OCI-LY1 (cell line): Measurements from ENCODE around the gene TTLL10.

Experiments
- H2AFZ ChIP-seq: fragments of 200-600 bp; sonication (generic), shearing (Covaris generic); 2 replicates; pipeline ENCODE4 v1.6.0; 2014; ENCODE audit warnings: antibody characterized with exemption, mild to moderate bottlenecking, low read length
- H3F3A ChIP-seq: fragments of 200-600 bp; sonication (generic), shearing (Covaris generic); 2 replicates; pipeline ENCODE4 v1.6.0; 2014; ENCODE audit warnings: mild to moderate bottlenecking, antibody characterized with exemption, low read length, moderate library complexity; ENCODE audit not compliant: insufficient read depth
- H3K27ac ChIP-seq: fragments of 200-600 bp; sonication (generic); 2 replicates; pipeline ENCODE4 v1.5.1; 2014; ENCODE audit warnings: low read length, mixed run types, mild to moderate bottlenecking, low read depth; ENCODE audit not compliant: poor library complexity, severe bottlenecking
- H3K27me3 ChIP-seq: fragments of 200-600 bp; sonication (generic); 2 replicates; pipeline ENCODE4 v1.6.0; 2014; ENCODE audit warnings: antibody characterized with exemption, mild to moderate bottlenecking, low read length, moderate library complexity; ENCODE audit not compliant: insufficient read depth
- H3K36me3 ChIP-seq: fragments of 200-600 bp; sonication (generic); 2 replicates; pipeline ENCODE4 v1.6.1; 2014; ENCODE audit warnings: mild to moderate bottlenecking, antibody characterized with exemption, low read length, moderate library complexity, mixed read lengths; ENCODE audit not compliant: insufficient read depth
- H3K4me1 ChIP-seq: fragments of 200-600 bp; sonication (generic); 2 replicates; pipeline ENCODE4 v1.5.1; 2014; ENCODE audit warnings: mild to moderate bottlenecking, low read length, moderate library complexity; ENCODE audit not compliant: insufficient read depth, severe bottlenecking
- H3K4me2 ChIP-seq: fragments of 200-600 bp; sonication (generic), shearing (Covaris generic); 2 replicates; pipeline ENCODE4 v1.6.1; 2014; ENCODE audit warnings: low read length
- H3K4me3 ChIP-seq: fragments of 200-600 bp; sonication (generic); 2 replicates; pipeline ENCODE4 v1.5.1; 2014; ENCODE audit warnings: low read length, low read depth, mild to moderate bottlenecking, mixed read lengths; ENCODE audit not compliant: poor library complexity, severe bottlenecking
- H3K79me2 ChIP-seq: fragments of 200-600 bp; shearing (Covaris generic); 2 replicates; pipeline ENCODE4 v1.6.1; 2016; ENCODE audit warnings: mixed run types, low read length, mixed read lengths; ENCODE audit not compliant: insufficient read depth
- H3K9ac ChIP-seq: fragments of 200-600 bp; sonication (generic), shearing (Covaris generic); 2 replicates; pipeline ENCODE4 v1.6.1; 2014; ENCODE audit warnings: mild to moderate bottlenecking, low read length, mixed read lengths
- H3K9me2 ChIP-seq: fragments of 200-600 bp; sonication (generic), shearing (Covaris generic); 2 replicates; pipeline ENCODE4 v1.6.1; 2014; ENCODE audit warnings: low read depth, mild to moderate bottlenecking, low read length, mixed read lengths
- H3K9me3 ChIP-seq: fragments of 200-600 bp; shearing (Covaris generic); 2 replicates; pipeline ENCODE4 v1.6.1; 2014; ENCODE audit warnings: low read length, mixed read lengths
- H4K20me1 ChIP-seq: fragments of 200-600 bp; sonication (generic), shearing (Covaris generic); 2 replicates; pipeline ENCODE4 v1.6.0; 2016; ENCODE audit warnings: mild to moderate bottlenecking, low read length; ENCODE audit not compliant: insufficient read depth
- EZH2 ChIP-seq: fragments of 200-600 bp; sonication (generic), shearing (Covaris generic); IDR thresholded peaks from 2 replicates; pipeline ENCODE4 v1.8.0; 2017; ENCODE audit warnings: borderline replicate concordance, mixed run types, mild to moderate bottlenecking, antibody characterized with exemption, low read length, moderate library complexity, mixed read lengths
- TF ChIP-seq, protein P1 (sequence below): fragments of 200-600 bp; sonication (generic), shearing (Covaris generic); IDR thresholded peaks from 2 replicates; pipeline ENCODE4 v1.5.1; 2017; ENCODE audit warnings: mild to moderate bottlenecking, antibody characterized with exemption, low read length, moderate library complexity, mixed read lengths

TTLL10 gene

GRCh38 chr1:1143636-1144035 lies 30.0 kb upstream of the TTLL10 start:
- no peak overlapping the region for H3K9ac ChIP-seq

DNA sequence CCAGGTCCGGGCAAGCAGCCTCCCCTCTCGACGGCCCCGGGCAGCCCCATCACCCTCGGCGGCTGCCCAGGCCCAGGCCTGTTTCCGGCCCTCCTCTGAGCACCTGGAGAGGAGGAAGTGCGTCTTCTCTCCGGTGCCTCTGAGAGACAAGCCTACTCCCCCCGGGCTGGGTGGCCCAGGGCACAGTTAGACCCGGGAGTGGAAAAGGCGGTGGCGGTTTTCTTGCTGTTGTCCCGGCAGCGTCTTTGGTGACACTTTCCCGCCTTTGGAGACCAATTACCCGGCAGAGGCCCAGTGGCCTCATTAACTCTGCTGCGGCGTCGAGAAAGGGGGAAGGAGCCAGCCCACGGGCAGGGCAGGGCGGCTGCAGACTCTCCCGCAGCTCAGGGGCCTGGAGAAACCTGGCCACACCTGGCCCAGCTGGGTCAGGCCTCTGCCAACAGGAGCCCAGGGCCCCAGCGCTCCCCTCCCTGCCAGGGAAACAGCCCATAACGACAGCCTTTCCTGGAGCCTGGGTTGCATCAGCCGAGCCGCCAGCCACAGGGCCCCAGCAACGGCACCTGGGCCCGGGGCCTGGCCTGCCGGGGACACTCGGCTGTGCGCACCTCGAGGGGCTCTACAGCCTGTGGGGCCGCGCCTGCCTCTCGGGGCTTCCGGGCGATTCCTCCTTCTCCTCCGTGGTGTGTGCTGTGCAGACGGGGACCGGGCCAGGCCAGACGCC lies 29.4 kb upstream of the TTLL10 start:
- Histone ChIP-seq H3K4me3 (no peak overlapping the region), H3K9me2 (no peaks in the 10 kb centered on the region), H3K27me3 (peaks cover 12% of the 10 kb centered on the region; the same call in 1 of the 2 replicates), H4K20me1 (no peaks in the 10 kb centered on the region), H3K27ac (no peak overlapping the region), H3K36me3 (no peaks in the 10 kb centered on the region), H3K4me2 (0 out of 2 replicates have a peak overlapping the region, but pooled peaks have one; percentile 9), H3F3A (no peaks in the 10 kb centered on the region), H2AFZ (no peak overlapping the region), H3K9me3 (no peaks in the 10 kb centered on the region), H3K9ac (no peak overlapping the region), H3K79me2 (no peaks in the 10 kb centered on the region), H3K4me1 (peaks cover 10% of the 10 kb centered on the region)
- TF ChIP-seq, protein P1, sequence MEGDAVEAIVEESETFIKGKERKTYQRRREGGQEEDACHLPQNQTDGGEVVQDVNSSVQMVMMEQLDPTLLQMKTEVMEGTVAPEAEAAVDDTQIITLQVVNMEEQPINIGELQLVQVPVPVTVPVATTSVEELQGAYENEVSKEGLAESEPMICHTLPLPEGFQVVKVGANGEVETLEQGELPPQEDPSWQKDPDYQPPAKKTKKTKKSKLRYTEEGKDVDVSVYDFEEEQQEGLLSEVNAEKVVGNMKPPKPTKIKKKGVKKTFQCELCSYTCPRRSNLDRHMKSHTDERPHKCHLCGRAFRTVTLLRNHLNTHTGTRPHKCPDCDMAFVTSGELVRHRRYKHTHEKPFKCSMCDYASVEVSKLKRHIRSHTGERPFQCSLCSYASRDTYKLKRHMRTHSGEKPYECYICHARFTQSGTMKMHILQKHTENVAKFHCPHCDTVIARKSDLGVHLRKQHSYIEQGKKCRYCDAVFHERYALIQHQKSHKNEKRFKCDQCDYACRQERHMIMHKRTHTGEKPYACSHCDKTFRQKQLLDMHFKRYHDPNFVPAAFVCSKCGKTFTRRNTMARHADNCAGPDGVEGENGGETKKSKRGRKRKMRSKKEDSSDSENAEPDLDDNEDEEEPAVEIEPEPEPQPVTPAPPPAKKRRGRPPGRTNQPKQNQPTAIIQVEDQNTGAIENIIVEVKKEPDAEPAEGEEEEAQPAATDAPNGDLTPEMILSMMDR = no peak
- no peak for TF ChIP-seq EZH2

More at GRCh38 chr1:1143636-1144035, 30.0 kb upstream of the TTLL10 start:
- Histone ChIP-seq H3K27me3 (peaks cover 12% of the 10 kb centered on the region; the same call in 1 of the 2 replicates), H3K79me2 (no peaks in the 10 kb centered on the region), H3F3A (no peaks in the 10 kb centered on the region), H3K36me3 (no peaks in the 10 kb centered on the region), H2AFZ (no peak overlapping the region), H3K4me2 (no peak overlapping the region), H3K27ac (no peak overlapping the region), H4K20me1 (no peaks in the 10 kb centered on the region), H3K4me3 (no peak overlapping the region), H3K4me1 (peaks cover 10% of the 10 kb centered on the region), H3K9me3 (no peaks in the 10 kb centered on the region), H3K9me2 (no peaks in the 10 kb centered on the region)
- TF ChIP-seq, protein P1 = no peak
- no peak for TF ChIP-seq EZH2

GRCh38 chr1:1144843-1145546 lies 28.7 kb upstream of the TTLL10 start:
- peaks cover 10% of the 10 kb centered on the region for H3K4me1 ChIP-seq
- no peak overlapping the region for H3K9ac ChIP-seq
- H3K4me3 ChIP-seq = no peak overlapping the region
- H3K27me3 ChIP-seq = peaks cover 12% of the 10 kb centered on the region; the same call in 1 of the 2 replicates
- no peaks in the 10 kb centered on the region for H3K36me3 ChIP-seq
- no peaks in the 10 kb centered on the region for H3F3A ChIP-seq
- H4K20me1 ChIP-seq = no peaks in the 10 kb centered on the region
- TF ChIP-seq, protein P1 = no peak
- TF ChIP-seq EZH2 = no peak
- H3K27ac ChIP-seq = no peak overlapping the region
- no peak overlapping the region for H2AFZ ChIP-seq
- H3K79me2 ChIP-seq = no peaks in the 10 kb centered on the region
- H3K4me2 ChIP-seq = no peak overlapping the region
- H3K9me2 ChIP-seq = no peaks in the 10 kb centered on the region
- no peaks in the 10 kb centered on the region for H3K9me3 ChIP-seq
